ENCODE data around the gene LTB4R.

Gene LTB4R

DNA sequence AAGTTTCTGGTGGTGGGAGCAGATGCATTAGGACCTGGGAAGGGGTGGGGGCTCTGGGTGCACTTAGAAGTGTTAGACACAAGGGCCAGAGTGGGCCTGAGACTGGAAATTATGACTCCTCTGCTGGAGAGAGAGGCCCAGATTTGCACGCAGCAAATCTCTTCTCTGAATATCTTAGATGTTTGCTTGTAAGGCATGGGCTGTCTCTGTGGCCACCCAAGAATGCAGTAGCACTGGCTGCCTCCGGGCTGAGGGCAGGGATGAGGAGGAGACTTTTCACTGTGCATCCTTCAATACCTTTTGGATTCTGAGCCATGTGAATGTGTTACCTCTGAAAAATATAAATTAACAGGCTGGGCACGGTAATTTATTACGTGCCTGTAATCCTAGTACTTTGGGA lies 26.0 kb upstream of the LTB4R start:
- no peak overlapping the region for H3K4me3 Mint-ChIP-seq
- H3K27me3 Mint-ChIP-seq (ENCODE audit: low read depth): peaks cover 4% of the 10 kb centered on the region
- DNase-seq (ENCODE audit: low spot score): no peak
- peaks cover 8% of the 10 kb centered on the region for H3K36me3 Mint-ChIP-seq (ENCODE audit: low read depth)
- H3K27ac Mint-ChIP-seq: no peak overlapping the region
- peaks cover 9% of the 10 kb centered on the region for H3K4me1 Mint-ChIP-seq (ENCODE audit: low read depth)
- H3K9me3 Mint-ChIP-seq: no peaks in the 10 kb centered on the region

DNA sequence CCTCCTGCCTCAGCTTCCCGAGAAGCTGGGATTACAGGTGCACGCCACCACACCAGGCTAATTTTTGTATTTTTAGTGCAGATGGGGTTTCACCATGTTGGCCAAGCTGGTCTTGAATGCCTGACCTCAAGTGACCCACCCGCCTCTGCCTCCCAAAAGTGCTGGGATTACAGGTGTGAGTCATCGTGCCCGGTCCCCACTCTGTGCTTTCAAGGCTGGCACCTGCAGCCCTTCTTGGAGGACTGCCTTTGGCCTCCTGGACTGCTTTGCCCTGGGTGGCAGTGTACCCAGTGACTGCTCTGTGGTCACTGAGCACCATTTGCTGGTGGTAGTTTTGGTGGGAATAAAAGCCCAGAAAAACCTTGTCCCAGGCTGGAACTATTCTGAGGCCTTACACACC lies 24.3 kb upstream of the LTB4R start:
- H3K4me3 Mint-ChIP-seq: no peak overlapping the region
- H3K27ac Mint-ChIP-seq: no peak overlapping the region
- H3K4me1 Mint-ChIP-seq (ENCODE audit: low read depth): peaks cover 7% of the 10 kb centered on the region
- peaks cover 19% of the 10 kb centered on the region for H3K36me3 Mint-ChIP-seq (ENCODE audit: low read depth)
- DNase-seq (ENCODE audit: low spot score): no peak
- H3K27me3 Mint-ChIP-seq (ENCODE audit: low read depth): peaks cover 4% of the 10 kb centered on the region
- no peaks in the 10 kb centered on the region for H3K9me3 Mint-ChIP-seq

DNA sequence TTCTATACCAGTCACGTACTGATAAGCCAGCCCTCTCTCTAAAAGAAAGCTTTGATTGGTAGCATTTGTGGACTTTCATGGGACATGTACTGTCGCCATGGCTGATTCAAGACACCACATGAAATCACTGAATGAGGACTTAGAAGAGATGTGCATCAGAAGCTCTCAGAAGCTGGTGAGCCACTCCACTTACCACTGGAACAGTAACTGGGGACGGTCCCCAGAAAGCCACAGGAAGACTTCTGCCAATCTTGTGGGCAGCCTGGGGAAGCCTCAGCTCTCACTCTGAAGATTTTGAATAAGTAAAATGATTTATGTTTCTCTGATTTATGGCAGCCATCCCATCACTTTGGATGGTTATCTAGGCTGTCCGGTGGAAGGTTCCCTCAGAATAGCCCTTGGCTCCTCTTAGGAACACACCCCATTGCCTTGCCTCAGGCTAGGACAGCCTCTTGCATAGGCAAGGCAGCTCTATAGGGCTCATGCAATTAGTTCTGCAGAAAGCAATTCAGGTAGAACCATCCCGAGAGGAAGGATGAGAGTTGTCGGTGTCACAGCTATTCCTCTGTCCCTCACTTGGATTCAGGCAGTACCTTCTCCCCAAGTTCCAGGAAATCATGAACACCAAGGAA lies 21.5 kb upstream of the LTB4R start:
- H3K36me3 Mint-ChIP-seq (ENCODE audit: low read depth): peaks cover 26% of the 10 kb centered on the region
- peaks cover 2% of the 10 kb centered on the region for H3K27me3 Mint-ChIP-seq (ENCODE audit: low read depth)
- no peak overlapping the region for H3K4me3 Mint-ChIP-seq
- no peaks in the 10 kb centered on the region for H3K9me3 Mint-ChIP-seq
- no peak overlapping the region for H3K27ac Mint-ChIP-seq
- H3K4me1 Mint-ChIP-seq (ENCODE audit: low read depth): peaks cover 7% of the 10 kb centered on the region
- peak; percentile 72 for DNase-seq (ENCODE audit: low spot score)

GRCh38 chr14:24290746-24291145 lies 20.6 kb upstream of the LTB4R start:
- Mint-ChIP-seq H3K36me3 (ENCODE audit: low read depth) (peaks cover 32% of the 10 kb centered on the region), H3K27ac (no peak overlapping the region), H3K4me1 (ENCODE audit: low read depth) (peaks cover 7% of the 10 kb centered on the region), H3K27me3 (ENCODE audit: low read depth) (peaks cover 2% of the 10 kb centered on the region), H3K4me3 (no peak overlapping the region), H3K9me3 (no peaks in the 10 kb centered on the region)
- DNase-seq (ENCODE audit: low spot score): no peak

DNA sequence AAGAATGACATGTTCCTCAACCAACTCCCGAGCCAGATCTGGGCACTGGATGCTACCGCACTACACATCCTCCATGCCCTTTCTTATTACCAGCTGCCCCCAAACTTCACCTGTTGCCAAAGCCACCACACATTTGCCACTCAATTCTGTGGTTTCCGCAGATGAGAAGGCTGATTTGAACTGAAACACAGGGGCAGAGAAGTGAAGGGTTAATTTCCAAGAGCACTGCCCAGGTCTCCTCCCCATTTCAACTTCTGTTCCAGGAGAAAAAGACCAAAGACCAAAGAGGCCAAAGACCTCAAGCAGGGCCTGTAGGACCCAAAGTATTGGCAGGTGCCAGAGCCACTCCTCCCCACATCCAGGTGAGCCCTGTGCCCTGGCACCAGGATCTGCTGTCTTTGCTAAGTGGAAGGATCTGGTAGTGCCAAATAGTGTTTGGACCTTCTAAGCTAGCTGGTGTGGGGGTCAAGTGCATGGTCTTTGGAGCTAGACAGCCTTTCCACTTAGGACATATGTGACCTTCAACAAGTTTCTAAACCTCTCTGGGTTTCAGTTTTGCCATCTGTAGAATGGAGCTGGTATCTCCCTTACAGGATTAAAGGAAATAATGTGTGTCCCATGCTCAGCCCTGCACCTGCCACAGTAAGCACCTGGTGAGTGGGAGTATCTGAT lies 19.7 kb upstream of the LTB4R start:
- DNase-seq (ENCODE audit: low spot score): no peak
- Mint-ChIP-seq H3K9me3 (no peaks in the 10 kb centered on the region), H3K4me3 (no peak overlapping the region), H3K27me3 (ENCODE audit: low read depth) (peaks cover 2% of the 10 kb centered on the region), H3K4me1 (ENCODE audit: low read depth) (peaks cover 13% of the 10 kb centered on the region), H3K27ac (no peak overlapping the region), H3K36me3 (ENCODE audit: low read depth) (peaks cover 40% of the 10 kb centered on the region)

GRCh38 chr14:24292118-24292807 lies 19.0 kb upstream of the LTB4R start:
- Mint-ChIP-seq H3K27ac (no peak overlapping the region), H3K4me1 (ENCODE audit: low read depth) (peaks cover 20% of the 10 kb centered on the region), H3K36me3 (ENCODE audit: low read depth) (peaks cover 44% of the 10 kb centered on the region), H3K27me3 (ENCODE audit: low read depth) (peaks cover 2% of the 10 kb centered on the region), H3K4me3 (no peak overlapping the region), H3K9me3 (no peaks in the 10 kb centered on the region)
- no peak for DNase-seq (ENCODE audit: low spot score)

DNA sequence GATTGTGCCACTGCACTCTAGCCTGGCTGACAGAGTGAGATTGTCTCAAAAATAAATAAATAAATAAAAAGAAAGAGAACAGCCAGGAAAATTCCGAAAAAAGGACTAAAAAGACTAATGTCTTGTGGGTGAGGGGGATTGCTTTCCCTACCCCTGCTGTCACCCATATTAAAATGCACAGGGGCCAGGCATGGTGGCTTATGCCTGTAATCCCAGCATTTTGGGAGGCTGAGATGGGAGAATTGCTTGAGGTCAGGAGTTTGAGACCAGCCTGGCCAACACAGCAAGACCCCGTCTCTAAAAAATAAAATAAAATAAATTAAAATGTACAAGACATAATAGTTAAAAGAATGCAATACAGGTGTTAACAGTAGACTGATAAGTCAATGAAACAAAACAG lies 17.8 kb upstream of the LTB4R start:
- peaks cover 43% of the 10 kb centered on the region for H3K36me3 Mint-ChIP-seq (ENCODE audit: low read depth)
- no peak overlapping the region for H3K27ac Mint-ChIP-seq
- H3K4me3 Mint-ChIP-seq: no peak overlapping the region
- DNase-seq (ENCODE audit: low spot score): no peak
- H3K4me1 Mint-ChIP-seq (ENCODE audit: low read depth): peaks cover 27% of the 10 kb centered on the region
- H3K9me3 Mint-ChIP-seq: no peaks in the 10 kb centered on the region
- no peaks in the 10 kb centered on the region for H3K27me3 Mint-ChIP-seq (ENCODE audit: low read depth)

DNA sequence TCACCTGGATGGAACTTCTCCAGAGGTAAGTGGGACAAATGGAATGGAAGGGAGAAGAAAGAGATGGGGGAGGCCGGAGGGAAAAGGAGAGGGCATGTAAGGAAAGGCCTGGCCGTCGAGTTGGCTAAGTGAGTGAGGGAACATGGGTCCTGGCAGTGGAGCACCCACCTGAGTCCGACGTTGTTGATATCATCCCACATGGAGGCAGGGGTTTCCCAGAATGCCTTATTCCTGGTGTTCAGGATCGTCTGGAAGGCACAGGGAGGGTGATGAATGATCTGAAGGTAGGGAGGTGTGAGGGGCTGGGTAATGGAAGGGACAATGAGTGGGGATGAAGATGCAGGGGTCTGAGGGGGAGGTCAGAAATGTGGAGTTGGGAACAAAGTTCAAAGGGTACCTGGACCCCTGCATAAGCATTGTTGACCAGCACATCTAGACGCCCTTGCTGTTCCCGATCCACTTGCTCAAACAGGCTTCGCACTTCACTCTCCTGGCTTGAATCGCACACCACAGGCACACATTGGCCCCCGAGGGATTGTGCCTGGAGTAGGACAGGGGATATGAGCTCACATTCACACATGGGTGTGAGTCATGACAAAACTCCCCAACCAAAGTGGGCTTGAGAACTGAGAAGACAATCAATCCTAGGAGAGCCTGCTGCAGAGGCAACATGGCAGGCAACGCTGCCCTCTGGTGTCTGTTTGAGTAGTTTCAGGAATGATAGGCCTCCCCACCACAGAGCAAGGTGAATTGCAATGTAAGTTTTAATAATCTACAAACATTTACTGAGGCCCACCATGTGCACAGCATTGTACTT lies 14.8 kb upstream of the LTB4R start:
- no peaks in the 10 kb centered on the region for H3K27me3 Mint-ChIP-seq (ENCODE audit: low read depth)
- H3K36me3 Mint-ChIP-seq (ENCODE audit: low read depth): peaks cover 30% of the 10 kb centered on the region
- peak overlapping the region; percentile 85 for H3K27ac Mint-ChIP-seq
- no peaks in the 10 kb centered on the region for H3K9me3 Mint-ChIP-seq
- peak overlapping the region; percentile 41 for H3K4me3 Mint-ChIP-seq
- DNase-seq (ENCODE audit: low spot score): peak; percentile 70
- peaks cover 32% of the 10 kb centered on the region for H3K4me1 Mint-ChIP-seq (ENCODE audit: low read depth)

- H3K36me3 Mint-ChIP-seq (ENCODE audit: low read depth): peaks cover 38% of the 10 kb centered on the region
- no peak for DNase-seq (ENCODE audit: low spot score)
- H3K4me1 Mint-ChIP-seq (ENCODE audit: low read depth): peaks cover 32% of the 10 kb centered on the region
- peak overlapping the region; percentile 85 for H3K27ac Mint-ChIP-seq
- peak overlapping the region; percentile 41 for H3K4me3 Mint-ChIP-seq
- no peaks in the 10 kb centered on the region for H3K9me3 Mint-ChIP-seq
- no peaks in the 10 kb centered on the region for H3K27me3 Mint-ChIP-seq (ENCODE audit: low read depth)
These were observed 13.9 kb upstream of the LTB4R start for GRCh38 chr14:24297190-24297964.

GRCh38 chr14:24298892-24299254 lies 12.4 kb upstream of the LTB4R start:
- H3K4me3 Mint-ChIP-seq: peak overlapping the region; percentile 93
- H3K27me3 Mint-ChIP-seq (ENCODE audit: low read depth): no peaks in the 10 kb centered on the region
- peaks cover 32% of the 10 kb centered on the region for H3K4me1 Mint-ChIP-seq (ENCODE audit: low read depth)
- H3K36me3 Mint-ChIP-seq (ENCODE audit: low read depth): peaks cover 48% of the 10 kb centered on the region
- no peak for DNase-seq (ENCODE audit: low spot score)
- H3K9me3 Mint-ChIP-seq: no peaks in the 10 kb centered on the region
- peak overlapping the region; percentile 94 for H3K27ac Mint-ChIP-seq

GRCh38 chr14:24299255-24300191 lies 11.8 kb upstream of the LTB4R start, which contains the start of the genes DHRS1 and NOP9:
Gene DHRS1, minus strand, starts transcription at chr14:24299780. Its CDS starts 674 bp downstream, at chr14:24299106.
Gene NOP9, plus strand, starts transcription at chr14:24299850. Its CDS starts 105 bp downstream, at chr14:24299955.
- Mint-ChIP-seq H3K36me3 (ENCODE audit: low read depth) (peaks cover 52% of the 10 kb centered on the region), H3K4me3 (peak within 1 kb of the TSS; percentile 93), H3K9me3 (no peaks in the 10 kb centered on the region), H3K27me3 (ENCODE audit: low read depth) (no peaks in the 10 kb centered on the region), H3K4me1 (ENCODE audit: low read depth) (peaks cover 32% of the 10 kb centered on the region), H3K27ac (peak within 1 kb of the TSS; percentile 94)
- DNase-seq (ENCODE audit: low spot score): peak; percentile 91

DNA sequence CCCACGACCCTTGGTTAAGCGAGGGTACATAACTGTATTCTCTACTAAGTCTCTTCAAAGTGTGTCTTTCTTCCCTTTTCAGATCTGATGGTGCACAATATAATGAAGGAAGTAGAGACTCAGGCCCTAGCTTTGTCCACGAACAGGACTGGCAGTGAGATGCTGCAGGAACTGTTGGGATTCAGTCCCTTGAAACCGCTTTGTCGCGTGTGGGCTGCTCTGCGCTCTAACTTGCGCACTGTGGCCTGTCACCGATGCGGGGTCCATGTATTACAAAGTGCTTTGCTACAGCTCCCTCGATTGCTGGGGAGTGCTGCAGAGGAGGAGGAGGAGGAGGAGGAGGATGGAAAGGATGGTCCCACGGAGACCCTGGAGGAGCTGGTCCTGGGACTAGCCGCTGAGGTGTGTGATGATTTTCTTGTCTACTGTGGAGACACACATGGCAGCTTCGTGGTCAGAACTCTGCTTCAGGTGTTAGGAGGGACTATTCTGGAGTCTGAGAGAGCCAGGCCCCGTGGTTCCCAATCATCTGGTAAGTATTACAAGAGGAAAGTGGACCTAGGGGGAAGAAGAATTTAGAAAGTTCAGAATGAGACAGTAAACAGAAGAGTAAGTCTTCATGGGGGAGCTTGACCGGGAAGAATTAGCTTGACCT lies 10.8 kb upstream of the LTB4R start:
- DNase-seq (ENCODE audit: low spot score): no peak
- Mint-ChIP-seq H3K4me1 (ENCODE audit: low read depth) (peaks cover 32% of the 10 kb centered on the region), H3K27me3 (ENCODE audit: low read depth) (no peaks in the 10 kb centered on the region), H3K27ac (peak overlapping the region; percentile 94), H3K4me3 (peak overlapping the region; percentile 93), H3K9me3 (no peaks in the 10 kb centered on the region), H3K36me3 (ENCODE audit: low read depth) (peaks cover 57% of the 10 kb centered on the region)

Data from T-helper 2 cell treated with Interferon-gamma antibody and Interleukin-4, amounts not matched to agents 5 μg/mL and 100 μg/mL, for 36 hours (primary cell).